H1 (cell line): ENCODE data around the gene CHD8. TPM values are rescaled to one million over a fixed set of nuclear protein-coding genes. Genes with fewer than 3 reads are reported as not detected.

Experiments
- CTCF ChIA-PET: fragments of 300-600 bp; sonication (Branson Sonifier 250); formaldehyde crosslinking; loops from one replicate; lab custom pipeline; 2021; ENCODE audit not compliant: partially characterized antibody; lab: Charles Lee
- POLR2A ChIA-PET: fragments of 300-600 bp; sonication (Branson Sonifier 250); formaldehyde crosslinking; loops from one replicate; lab custom pipeline; 2021; ENCODE audit warnings: inconsistent platforms; ENCODE audit not compliant: partially characterized antibody; lab: Charles Lee
- DNase-seq, 2 experiments: peaks; one replicate each; pipeline versions ENCODE4 v3.0.0 to v3.0.0-alpha.2; 2010 to 2022; ENCODE audit warnings: low spot score in 2 of 2, low read depth in 1 of 2, mixed read lengths in 1 of 2
- FAIRE-seq: peaks from 2 replicates; lab custom pipeline; 2011; peaks lifted over from hg19 to GRCh38; lab: Jason Lieb, UNC
- H2AFZ ChIP-seq: 2 replicates; pipeline ENCODE4 v1.8.1; 2012; ENCODE audit warnings: low read length, inconsistent platforms
- H2AK5ac ChIP-seq: 2 replicates; pipeline ENCODE4 v1.6.1; 2013; ENCODE audit warnings: low read depth, low read length
- H2BK120ac ChIP-seq: replicated peaks from 2 replicates; pipeline ENCODE3; 2013; ENCODE audit warnings: low read depth, low read length, inconsistent platforms
- H2BK12ac ChIP-seq: 2 replicates; pipeline ENCODE4 v1.6.1; 2013; ENCODE audit warnings: low read depth, low read length
- H2BK15ac ChIP-seq: 2 replicates; pipeline ENCODE4 v1.6.1; 2013; ENCODE audit warnings: low read length
- H2BK20ac ChIP-seq: 2 replicates; pipeline ENCODE4 v1.6.1; 2013; ENCODE audit warnings: low read length
- H2BK5ac ChIP-seq: 2 replicates; pipeline ENCODE4 v1.6.1; 2013; ENCODE audit warnings: low read depth, low read length
- H3K14ac ChIP-seq: 2 replicates; pipeline ENCODE4 v1.6.1; 2013; ENCODE audit warnings: inconsistent platforms; ENCODE audit not compliant: insufficient read length
- H3K18ac ChIP-seq: 2 replicates; pipeline ENCODE4 v1.6.1; 2013; ENCODE audit warnings: low read length; ENCODE audit errors: extremely low read depth
- H3K23ac ChIP-seq: 2 replicates; pipeline ENCODE4 v1.6.1; 2013; ENCODE audit warnings: inconsistent platforms; ENCODE audit not compliant: insufficient read length
- H3K23me2 ChIP-seq: 2 replicates; pipeline ENCODE4 v1.6.1; 2013; ENCODE audit warnings: low read depth, low read length
- H3K27ac ChIP-seq: 2 replicates; pipeline ENCODE4 v1.6.1; 2011; ENCODE audit warnings: low read depth, low read length, inconsistent platforms
- H3K27me3 ChIP-seq, 4 experiments: replicated peaks in 1 of 4; 1 replicate in 1 of 4; 2 replicates in 3 of 4; pipeline versions ENCODE4 v1.6.1 to v1.8.1; 2011 to 2013; ENCODE audit warnings: low read length in 3 of 4, mild to moderate bottlenecking in 3 of 4, inconsistent platforms in 2 of 4, mixed read lengths in 2 of 4, moderate library complexity in 1 of 4; ENCODE audit not compliant: control insufficient read depth in 3 of 4, insufficient read depth in 3 of 4; ENCODE audit errors: extremely low read depth in 1 of 4
- H3K36me3 ChIP-seq, 4 experiments: 2 replicates each; pipeline versions ENCODE4 v1.6.1 to v1.8.1; 2011 to 2013; ENCODE audit warnings: mild to moderate bottlenecking in 4 of 4, low read length in 3 of 4, moderate library complexity in 2 of 4, control low read depth in 1 of 4, inconsistent platforms in 1 of 4; ENCODE audit not compliant: insufficient read depth in 4 of 4, control insufficient read depth in 2 of 4
- H3K4ac ChIP-seq: replicated peaks from 2 replicates; pipeline ENCODE3; 2013; ENCODE audit warnings: low read length, low read depth, mixed read lengths, inconsistent platforms; ENCODE audit not compliant: insufficient read length
- H3K4me1 ChIP-seq, 4 experiments: replicated peaks in 1 of 4; 1 replicate in 1 of 4; 2 replicates in 3 of 4; pipeline versions ENCODE4 v1.6.1 to v1.8.1; 2011 to 2013; ENCODE audit warnings: low read length in 3 of 4, inconsistent platforms in 2 of 4, mixed read lengths in 1 of 4; ENCODE audit not compliant: insufficient read depth in 4 of 4, control insufficient read depth in 3 of 4
- H3K4me2 ChIP-seq, 2 experiments: 2 replicates each; pipeline versions ENCODE4 v1.6.1 to v1.8.1; 2011 to 2013; ENCODE audit warnings: low read depth in 2 of 2, low read length in 2 of 2, control low read depth in 1 of 2, inconsistent platforms in 1 of 2, mild to moderate bottlenecking in 1 of 2; ENCODE audit not compliant: insufficient read depth in 1 of 2
- H3K4me3 ChIP-seq, 4 experiments: fragments of 200-600, 300-600 bp in 1 of 4; sonication (generic), shearing (Covaris generic), sonication (Bioruptor Twin) in 1 of 4; 2 replicates each; pipeline versions ENCODE4 v1.5.1 to v1.8.1; 2011 to 2016; ENCODE audit warnings: low read length in 4 of 4, low read depth in 3 of 4, control low read depth in 2 of 4, inconsistent platforms in 2 of 4, mild to moderate bottlenecking in 2 of 4, mixed read lengths in 1 of 4, moderate library complexity in 1 of 4; ENCODE audit not compliant: insufficient read depth in 2 of 4; ENCODE audit errors: extremely low read depth in 1 of 4
- H3K56ac ChIP-seq: replicated peaks from 2 replicates; pipeline ENCODE3; 2013; ENCODE audit warnings: low read depth, mild to moderate bottlenecking, mixed read lengths, low read length, inconsistent platforms; ENCODE audit not compliant: insufficient read length
- H3K79me1 ChIP-seq: 2 replicates; pipeline ENCODE4 v1.6.1; 2013; ENCODE audit warnings: low read depth, low read length, control low read depth
- H3K79me2 ChIP-seq, 2 experiments: 2 replicates each; pipeline versions ENCODE4 v1.6.1 to v1.8.1; 2012 to 2013; ENCODE audit warnings: low read length in 2 of 2, mild to moderate bottlenecking in 2 of 2, inconsistent platforms in 1 of 2; ENCODE audit not compliant: insufficient read depth in 2 of 2, control insufficient read depth in 1 of 2
- H3K9ac ChIP-seq, 4 experiments: replicated peaks in 1 of 4; 1 replicate in 1 of 4; 2 replicates in 3 of 4; pipeline versions ENCODE4 v1.6.1 to v1.8.1; 2011 to 2013; ENCODE audit warnings: low read depth in 3 of 4, low read length in 3 of 4, control low read depth in 2 of 4, mild to moderate bottlenecking in 2 of 4, moderate library complexity in 2 of 4, inconsistent platforms in 1 of 4; ENCODE audit errors: extremely low read depth in 1 of 4
- H3K9me3 ChIP-seq, 2 experiments: 2 replicates each; pipeline versions ENCODE4 v1.6.1 to v1.8.1; 2012 to 2013; ENCODE audit warnings: mild to moderate bottlenecking in 2 of 2, moderate library complexity in 2 of 2, control low read depth in 1 of 2, inconsistent platforms in 1 of 2, low read depth in 1 of 2, low read length in 1 of 2, mixed read lengths in 1 of 2; ENCODE audit not compliant: insufficient read depth in 2 of 2
- H4K20me1 ChIP-seq, 2 experiments: replicated peaks in 1 of 2; 2 replicates each; pipeline versions ENCODE3 to v1.8.1; 2011 to 2013; ENCODE audit warnings: inconsistent platforms in 2 of 2, low read length in 2 of 2, mild to moderate bottlenecking in 1 of 2; ENCODE audit not compliant: insufficient read depth in 2 of 2, control insufficient read depth in 1 of 2
- H4K5ac ChIP-seq: 2 replicates; pipeline ENCODE4 v1.6.1; 2013; ENCODE audit warnings: low read length, low read depth, mixed read lengths, inconsistent platforms; ENCODE audit not compliant: insufficient read length
- H4K8ac ChIP-seq: 2 replicates; pipeline ENCODE4 v1.8.0; 2013; ENCODE audit warnings: mild to moderate bottlenecking, moderate library complexity, low read length, inconsistent platforms; ENCODE audit not compliant: insufficient read depth; ENCODE audit errors: extremely low read depth
- H4K91ac ChIP-seq: replicated peaks from 2 replicates; pipeline ENCODE3; 2013; ENCODE audit warnings: low read length, mixed read lengths, inconsistent platforms; ENCODE audit not compliant: insufficient read length
- NANOG ChIP-seq: IDR thresholded peaks from 2 replicates; pipeline ENCODE4 v1.6.1; 2011; ENCODE audit warnings: low read length, low read depth, mild to moderate bottlenecking, inconsistent platforms; ENCODE audit not compliant: insufficient read depth, poor library complexity, severe bottlenecking
- WGBS, 2 experiments: shearing (Covaris generic) in 1 of 2; methylation state at CpG; one replicate each; pipeline versions ENCODE4 v1.1.6 to v1.1.7; 2013 to 2015; ENCODE audit warnings: low lambda C conversion rate in 2 of 2, mixed read lengths in 2 of 2, inconsistent platforms in 1 of 2, low coverage in 1 of 2, missing lambda C conversion rate in 1 of 2; ENCODE audit not compliant: insufficient replicate concordance in 2 of 2, insufficient coverage in 1 of 2, insufficient read length in 1 of 2; ENCODE audit errors: extremely low coverage in 1 of 2, missing lambda C conversion rate in 1 of 2; 5-methylcytosine and 5-hydroxymethylcytosine counted together
- polyA plus RNA-seq, 7 experiments: library from polyadenylated mRNA; depleted of rRNA in 3 of 7; stranded (reverse) in 5 of 7; unstranded in 2 of 7; fragments of >200 nt in 5 of 7; fragments of 200-250 nt in 2 of 7; gene quantifications; 1 replicate in 5 of 7; 2 replicates in 1 of 7; 4 replicates in 1 of 7; pipeline versions ENCODE4 v1.2.1 to v1.2.3, GENCODE V29; 2011 to 2013; ENCODE audit warnings: missing spikeins in 2 of 7, mixed read lengths in 2 of 7
- total RNA-seq: library from RNA; stranded (reverse); fragmentation: NEBNext Ultra II Directional; extraction: Animal tissue kit (Norgen Biotek cat#: 25700); gene quantifications from 2 replicates; pipeline ENCODE4 v1.2.1, GENCODE V29; 2021

CHD8 gene
- total and polyA plus RNA-seq, 2 of the 8 experiments (the other 6 are each of a cell fraction or from before 2014, with no cell fraction given): 88.3 to 140 TPM

GRCh38 chr14:21382886-21383847 is 72.8 kb downstream of the CHD8 start:
- CTCF ChIA-PET: interaction anchor here (0.7 to 1.1 kb wide), 3 partner anchors 21 to 279 kb away, joined by 3 read pairs; no protein-coding TSS in a partner anchor
- H2BK15ac ChIP-seq: no peak overlapping the region
- H3K23ac ChIP-seq: no peak overlapping the region
- H4K5ac ChIP-seq: peak overlapping the region; percentile 14
- peak overlapping the region; percentile 88 for H2BK5ac ChIP-seq
- WGBS, 2 experiments: 2% methylated on average over 39 of the region's 39 CpGs; no CpG with 5 or more reads in 1 of the 2 experiments
- H2AFZ ChIP-seq: 0 out of 2 replicates have a peak overlapping the region, but pooled peaks have one; percentile 3
- H2BK12ac ChIP-seq: no peak overlapping the region
- H3K56ac ChIP-seq: peak overlapping the region; percentile 80
- H2AK5ac ChIP-seq: peak overlapping the region; percentile 84; the same call in 1 of the 2 replicates
- H3K27me3 ChIP-seq: no peaks in the 10 kb centered on the region
- no peak overlapping the region for H3K4ac ChIP-seq
- DNase-seq (no peak), FAIRE-seq (no peak)
- H3K9ac ChIP-seq: peak overlapping the region; percentile 95 to 99 (median 97)
- peaks cover 8% of the 10 kb centered on the region; the same call in 1 of the 2 replicates for H3K23me2 ChIP-seq
- POLR2A ChIA-PET: interaction anchor here (0.7 to 1.5 kb wide), 16 partner anchors 11 to 226 kb away, joined by 3 to 7 read pairs (median 3); partner anchors contain the start of gene SALL2
- H4K8ac ChIP-seq: peak overlapping the region; percentile 97; the same call in 1 of the 2 replicates
- H3K36me3 ChIP-seq: peaks cover 0 to 28% (median 14%) of the 10 kb centered on the region in 4 experiments; a peak in 7 of 8 replicates
- H3K4me1 ChIP-seq: peaks cover 0 to 3% (median 0%) of the 10 kb centered on the region in 4 experiments; a peak in 3 of 7 replicates
- no peaks in the 10 kb centered on the region for H3K9me3 ChIP-seq
- peak overlapping the region; percentile 36 for H4K91ac ChIP-seq
- H2BK20ac ChIP-seq: no peak overlapping the region
- H3K14ac ChIP-seq: no peak overlapping the region
- peak overlapping the region; percentile 74 to 96 for H3K4me2 ChIP-seq
- H3K79me1 ChIP-seq: peaks cover 3% of the 10 kb centered on the region; the same call in 1 of the 2 replicates
- H3K79me2 ChIP-seq: peaks cover 18 to 56% of the 10 kb centered on the region in 2 experiments
- peak overlapping the region; percentile 94 for H3K27ac ChIP-seq
- H2BK120ac ChIP-seq: no peak overlapping the region
- peaks cover 3 to 7% of the 10 kb centered on the region in 2 experiments for H4K20me1 ChIP-seq
- H3K18ac ChIP-seq: peak overlapping the region; percentile 44
- peak overlapping the region; percentile 98 to 100 (median 99) for H3K4me3 ChIP-seq
- no peak for TF ChIP-seq NANOG
